NOMO-1 treated with DMSO at 0.1 percent for 48 hours (cell line): ENCODE measurements around the gene ANO3.

Experiments used
- DNase-seq: peaks from one replicate; lab custom pipeline; 2025; ENCODE audit not compliant: unreplicated experiment; lab: John Stamatoyannopoulos, UW

The ANO3 gene

DNA sequence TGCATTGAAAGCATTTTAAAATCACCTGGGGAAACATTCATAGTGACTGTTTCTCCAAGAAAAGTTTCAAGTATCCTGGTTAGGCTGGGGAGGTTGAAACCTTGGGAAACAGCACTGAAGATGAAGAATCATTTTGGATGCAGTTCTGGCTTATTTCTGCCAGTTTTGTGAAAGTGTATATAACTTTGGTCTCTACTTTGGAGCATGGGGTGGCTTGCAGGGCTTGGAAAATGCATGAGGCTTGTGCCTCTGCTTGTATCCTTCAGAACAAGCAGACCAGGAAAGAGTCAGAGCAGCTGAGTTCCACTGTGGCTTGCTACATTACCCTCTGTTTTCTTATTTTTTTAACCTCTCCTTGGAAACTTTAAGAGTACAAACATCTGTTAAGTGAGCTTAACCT lies 370.5 kb downstream of the ANO3 start:
- no peak for DNase-seq

DNA sequence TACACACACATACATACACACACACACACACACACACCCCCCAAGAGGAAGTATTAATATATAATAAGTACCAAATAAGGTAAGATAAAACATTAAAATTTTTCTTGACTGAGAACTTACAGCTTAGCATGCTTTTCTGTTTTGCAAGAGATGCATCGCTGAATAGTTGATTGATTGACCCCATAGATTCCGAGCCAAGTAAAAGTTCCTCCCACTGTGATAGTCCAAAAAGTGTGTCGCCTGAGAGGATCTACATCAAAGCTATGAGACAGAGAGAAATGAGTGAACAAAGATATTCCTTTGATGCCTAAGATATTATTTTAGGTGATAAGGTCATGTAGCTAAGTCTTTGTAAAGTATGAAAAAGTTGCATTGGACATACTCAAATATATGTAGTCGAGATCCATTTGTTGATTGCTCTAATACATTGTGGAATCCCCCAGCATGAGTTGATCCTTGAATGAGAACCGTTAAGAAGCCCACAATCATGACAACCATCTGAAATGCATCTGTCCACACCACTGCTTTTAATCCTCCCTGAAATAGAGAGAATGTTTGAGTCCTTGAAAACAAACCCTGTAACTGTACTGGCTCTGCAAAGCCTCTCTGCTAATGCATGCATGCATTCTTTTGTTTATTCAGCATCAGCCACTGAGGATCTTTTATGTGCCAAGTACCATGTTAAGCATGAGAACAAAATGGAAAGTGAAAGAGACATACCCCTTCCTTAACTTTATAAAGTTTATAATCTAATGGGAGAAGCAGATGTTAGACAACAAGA lies 371.7 kb downstream of the ANO3 start:
- no peak for DNase-seq

- no peak for DNase-seq
Observed at GRCh38 chr11:26704249-26704648, 372.3 kb downstream of the ANO3 start.

DNA sequence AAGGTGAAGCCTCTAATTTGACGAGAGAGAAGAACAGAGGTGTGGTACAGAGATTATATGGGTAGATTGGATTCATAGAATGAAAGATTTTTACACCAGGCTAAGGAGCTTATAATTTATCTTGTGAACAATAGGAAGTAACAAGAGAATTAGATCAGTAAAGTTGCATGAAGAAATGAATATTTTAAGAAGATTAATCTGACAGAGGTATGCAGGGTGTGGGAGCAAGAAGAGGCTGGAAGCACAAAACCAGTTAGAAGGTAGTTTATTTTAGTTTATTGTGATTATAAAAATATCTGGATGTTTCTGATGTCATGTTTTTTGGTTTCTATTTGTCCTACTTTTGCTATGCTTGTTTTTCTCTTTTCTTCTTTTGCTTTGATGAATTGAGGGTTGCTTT lies 374.3 kb downstream of the ANO3 start:
- no peak for DNase-seq

GRCh38 chr11:26708736-26709456 lies 377.0 kb downstream of the ANO3 start:
- no peak for DNase-seq

DNA sequence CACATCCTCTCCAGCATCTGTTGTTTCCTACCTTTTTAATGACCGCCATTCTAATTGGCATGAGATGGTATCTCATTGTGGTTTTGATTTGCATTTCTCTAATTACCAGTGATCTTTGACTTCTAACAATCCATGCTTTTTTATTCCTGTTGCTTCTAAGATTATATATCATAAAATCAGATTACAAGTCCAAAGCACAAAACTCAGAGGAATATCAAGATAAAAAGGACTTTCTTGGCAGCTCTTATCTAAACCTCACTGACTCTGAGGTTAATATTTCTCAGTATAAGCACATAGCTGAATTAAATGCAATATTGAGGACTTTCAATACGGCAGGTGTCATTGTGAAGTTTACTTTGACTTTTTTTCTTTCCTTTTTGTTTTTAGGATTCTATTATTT lies 378.6 kb downstream of the ANO3 start:
- DNase-seq, result no peak

GRCh38 chr11:26712497-26712896 lies 380.6 kb downstream of the ANO3 start:
- no peak for DNase-seq
